GM18873 (cell line): ENCODE results near the gene CACNG6.
"Not testable (repeated sequence)": the region's sequence is repeated elsewhere in the genome, so short reads cannot be mapped to it uniquely, and the experiment has no call there.

Experiments
- ATAC-seq: cut with Tn5 transposase; IDR thresholded peaks from one replicate; pipeline ENCODE4 v1.9.1; 2021; ENCODE audit warnings: mild to moderate bottlenecking, moderate library complexity, moderate number of reproducible peaks; ENCODE audit not compliant: unreplicated experiment, low FRiP score

Gene CACNG6

DNA sequence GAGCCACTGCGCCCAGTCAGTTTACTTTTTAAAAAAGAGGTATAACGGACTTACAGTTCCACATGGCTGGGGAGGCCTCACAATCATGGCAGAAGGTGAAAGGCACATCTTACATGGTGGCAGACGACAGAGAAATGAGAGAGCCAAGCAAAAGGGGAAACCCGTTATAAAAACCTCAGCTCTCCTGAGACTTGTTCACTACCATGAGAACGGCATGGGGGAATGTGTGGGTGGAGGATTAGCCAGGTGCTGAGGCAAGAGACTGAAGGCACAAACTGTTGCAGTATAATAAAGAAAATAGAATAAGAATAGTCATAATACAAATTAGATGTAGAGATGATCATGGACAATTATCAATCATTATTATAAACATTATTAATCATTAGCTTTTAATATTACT lies 45.1 kb downstream of the CACNG6 start:
- not testable (repeated sequence) for ATAC-seq

DNA sequence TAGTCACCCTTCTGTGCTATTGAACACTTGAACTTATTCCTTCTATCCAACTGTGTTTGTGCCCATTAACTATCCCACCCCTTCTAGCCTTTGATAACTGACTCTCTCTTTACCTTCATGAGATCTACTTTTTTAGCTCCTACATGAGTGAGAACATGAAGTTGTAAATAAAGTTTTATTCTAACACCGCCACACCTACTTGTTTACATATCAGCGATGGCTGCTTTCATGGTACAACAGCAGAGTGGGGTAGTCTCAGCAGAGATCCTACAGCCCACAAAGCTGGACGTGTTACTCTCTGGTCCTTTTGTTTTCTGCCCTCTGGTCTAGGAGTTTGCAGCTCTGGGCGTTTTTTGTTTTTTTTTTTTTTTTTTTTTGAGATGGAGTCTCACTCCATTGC lies 48.6 kb downstream of the CACNG6 start:
- no peak for ATAC-seq

GRCh38 chr19:54041969-54042606 lies 50.7 kb downstream of the CACNG6 start:
- no peak for ATAC-seq

- ATAC-seq: no peak
Observed at GRCh38 chr19:54042989-54043388, 51.6 kb downstream of the CACNG6 start.

DNA sequence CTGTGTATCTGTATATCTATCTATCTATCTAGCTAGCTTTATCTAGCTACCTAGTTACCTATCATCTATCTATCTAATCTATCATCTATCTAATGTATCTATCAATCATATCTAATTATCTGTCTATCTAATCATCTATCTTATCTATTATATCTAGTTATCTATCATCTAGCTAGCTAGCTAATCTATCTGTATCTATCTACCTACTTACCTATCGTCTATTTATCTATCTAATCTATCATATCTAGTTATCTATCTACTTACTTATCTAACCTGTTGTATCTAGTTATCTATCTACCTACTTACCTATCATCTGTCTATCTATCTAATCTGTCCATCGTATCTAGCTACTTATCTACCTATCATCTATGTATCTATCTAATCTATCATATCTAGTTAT lies 54.3 kb downstream of the CACNG6 start:
- ATAC-seq: no peak

GRCh38 chr19:54047616-54048015 lies 56.2 kb downstream of the CACNG6 start:
- no peak for ATAC-seq
